ENCODE measurements around the gene RAB40B. TPM values are rescaled to one million over a fixed set of nuclear protein-coding genes. Genes with fewer than 3 reads are reported as not detected.

RAB40B gene
- total and polyA plus RNA-seq, 2 of the 13 experiments (the other 11 are each of a cell fraction or from before 2014, with no cell fraction given), result 6.2 to 6.5 TPM

GRCh38 chr17:82702231-82702927, 3.9 kb upstream of the RAB40B start:
- Histone ChIP-seq H3K9ac (ENCODE audit: insufficient read depth, low read depth, low read length) (no peak overlapping the region), H3K27ac (ENCODE audit: extremely low read length, insufficient read depth, low read length) (no peak overlapping the region), H3K4me2 (ENCODE audit: low read depth, low read length) (peak overlapping the region; percentile 21), H3K27me3 (ENCODE audit: control insufficient read depth in 1 of 2, insufficient read depth in 2 of 2, low read length in 2 of 2) (peaks cover 0 to 24% of the 10 kb centered on the region in 2 experiments; a peak in 2 of 5 replicates), H4K20me1 (ENCODE audit: insufficient read depth, low read length) (no peaks in the 10 kb centered on the region), H3K4me1 (ENCODE audit: insufficient read depth, low read length) (peaks cover 69% of the 10 kb centered on the region), H3K9me3 (ENCODE audit: low read length) (no peaks in the 10 kb centered on the region), H3K4me3 (replicated peaks in 1 of 3; ENCODE audit: insufficient read depth in 1 of 3, low read depth in 2 of 3, low read length in 3 of 3) (no peak overlapping the region), H3K36me3 (replicated peaks in 1 of 2; ENCODE audit: control insufficient read depth in 1 of 2, insufficient read depth in 2 of 2, low read length in 2 of 2) (no peaks in the 10 kb centered on the region), H2AFZ (ENCODE audit: low read length) (no peak overlapping the region), H3K79me2 (ENCODE audit: insufficient read depth, low read length) (no peaks in the 10 kb centered on the region)
- no peak for DNase-seq (ENCODE audit: low spot score)
- POLR2A ChIA-PET, result interaction anchor here (1.3 kb wide), 1 partner anchor 14 kb away, joined by 5 read pairs; the partner anchor contains the start of gene FN3KRP
- CTCF ChIA-PET (ENCODE audit: low intra/inter-chr PET ratio, low total read pairs), result no interaction called here
- in situ Hi-C loops (cut with HindIII; ENCODE audit: extremely low pct_ligation_motif_present, low pct_unique_long_range_greater_than_20kb) (no loop called here), intact Hi-C loops (cut with micrococcal nuclease; ENCODE audit: unreplicated experiment) (no loop called here)
- no peak for FAIRE-seq
- 17% methylated on average over 17 of the region's 20 CpGs for WGBS (ENCODE audit: low lambda C conversion rate)
- no peak for TF ChIP-seq TFE3 (CRISPR knock-in tag; IDR thresholded peaks at IDR 0.05)
- TF ChIP-seq NCOA2 (CRISPR knock-in tag; IDR thresholded peaks at IDR 0.05), result no peak
- TF ChIP-seq NAIF1 (CRISPR knock-in tag; IDR thresholded peaks at IDR 0.05; ENCODE audit: borderline replicate concordance), result no peak
- 0 out of 2 replicates have a peak, but pooled peaks have one; percentile 19 for TF ChIP-seq HDAC1 (CRISPR knock-in tag; IDR thresholded peaks at IDR 0.05)
- ATAC-seq, result no peak
- no TSS peak for BruUV-seq (replicated peaks)

GRCh38 chr17:82699551-82699950, 1.1 kb upstream of the RAB40B start:
- Histone ChIP-seq H3K9me3 (ENCODE audit: low read length) (peaks cover 9% of the 10 kb centered on the region), H3K27me3 (ENCODE audit: control insufficient read depth in 1 of 2, insufficient read depth in 2 of 2, low read length in 2 of 2) (peaks cover 0 to 12% of the 10 kb centered on the region in 2 experiments; a peak in 1 of 5 replicates), H2AFZ (ENCODE audit: low read length) (no peak overlapping the region), H3K9ac (ENCODE audit: insufficient read depth, low read depth, low read length) (no peak overlapping the region), H3K36me3 (replicated peaks in 1 of 2; ENCODE audit: control insufficient read depth in 1 of 2, insufficient read depth in 2 of 2, low read length in 2 of 2) (no peaks in the 10 kb centered on the region), H3K4me3 (replicated peaks in 1 of 3; ENCODE audit: insufficient read depth in 1 of 3, low read depth in 2 of 3, low read length in 3 of 3) (peak overlapping the region in 1 of 3 experiments; percentile 85; a peak in 2 of 6 replicates), H4K20me1 (ENCODE audit: insufficient read depth, low read length) (no peaks in the 10 kb centered on the region), H3K4me2 (ENCODE audit: low read depth, low read length) (peak overlapping the region; percentile 86), H3K27ac (ENCODE audit: extremely low read length, insufficient read depth, low read length) (no peak overlapping the region), H3K79me2 (ENCODE audit: insufficient read depth, low read length) (no peaks in the 10 kb centered on the region), H3K4me1 (ENCODE audit: insufficient read depth, low read length) (peaks cover 67% of the 10 kb centered on the region)
- in situ Hi-C loops (cut with HindIII; ENCODE audit: extremely low pct_ligation_motif_present, low pct_unique_long_range_greater_than_20kb) (no loop called here), intact Hi-C loops (cut with micrococcal nuclease; ENCODE audit: unreplicated experiment) (no loop called here)
- ChIA-PET POLR2A (no interaction called here), CTCF (ENCODE audit: low intra/inter-chr PET ratio, low total read pairs) (no interaction called here)
- 67% methylated on average over 13 of the region's 13 CpGs for WGBS (ENCODE audit: low lambda C conversion rate)
- ATAC-seq, result no peak
- BruUV-seq (replicated peaks), result no TSS peak
- no peak for DNase-seq (ENCODE audit: low spot score)
- no peak for FAIRE-seq
- no peak for TF ChIP-seq FOXP1 (IDR thresholded peaks at IDR 0.05)
- no peak for TF ChIP-seq FOXP1 (CRISPR knock-in tag; IDR thresholded peaks at IDR 0.05)
- 0 out of 2 replicates have a peak, but pooled peaks have one; percentile 2 for TF ChIP-seq JUND (CRISPR knock-in tag; IDR thresholded peaks at IDR 0.05)
- TF ChIP-seq, protein P1, sequence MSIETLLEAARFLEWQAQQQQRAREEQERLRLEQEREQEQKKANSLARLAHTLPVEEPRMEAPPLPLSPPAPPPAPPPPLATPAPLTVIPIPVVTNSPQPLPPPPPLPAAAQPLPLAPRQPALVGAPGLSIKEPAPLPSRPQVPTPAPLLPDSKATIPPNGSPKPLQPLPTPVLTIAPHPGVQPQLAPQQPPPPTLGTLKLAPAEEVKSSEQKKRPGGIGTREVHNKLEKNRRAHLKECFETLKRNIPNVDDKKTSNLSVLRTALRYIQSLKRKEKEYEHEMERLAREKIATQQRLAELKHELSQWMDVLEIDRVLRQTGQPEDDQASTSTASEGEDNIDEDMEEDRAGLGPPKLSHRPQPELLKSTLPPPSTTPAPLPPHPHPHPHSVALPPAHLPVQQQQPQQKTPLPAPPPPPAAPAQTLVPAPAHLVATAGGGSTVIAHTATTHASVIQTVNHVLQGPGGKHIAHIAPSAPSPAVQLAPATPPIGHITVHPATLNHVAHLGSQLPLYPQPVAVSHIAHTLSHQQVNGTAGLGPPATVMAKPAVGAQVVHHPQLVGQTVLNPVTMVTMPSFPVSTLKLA (IDR thresholded peaks at IDR 0.05), result 0 out of 2 replicates have a peak, but pooled peaks have one; percentile 21
- TF ChIP-seq, protein P2, sequence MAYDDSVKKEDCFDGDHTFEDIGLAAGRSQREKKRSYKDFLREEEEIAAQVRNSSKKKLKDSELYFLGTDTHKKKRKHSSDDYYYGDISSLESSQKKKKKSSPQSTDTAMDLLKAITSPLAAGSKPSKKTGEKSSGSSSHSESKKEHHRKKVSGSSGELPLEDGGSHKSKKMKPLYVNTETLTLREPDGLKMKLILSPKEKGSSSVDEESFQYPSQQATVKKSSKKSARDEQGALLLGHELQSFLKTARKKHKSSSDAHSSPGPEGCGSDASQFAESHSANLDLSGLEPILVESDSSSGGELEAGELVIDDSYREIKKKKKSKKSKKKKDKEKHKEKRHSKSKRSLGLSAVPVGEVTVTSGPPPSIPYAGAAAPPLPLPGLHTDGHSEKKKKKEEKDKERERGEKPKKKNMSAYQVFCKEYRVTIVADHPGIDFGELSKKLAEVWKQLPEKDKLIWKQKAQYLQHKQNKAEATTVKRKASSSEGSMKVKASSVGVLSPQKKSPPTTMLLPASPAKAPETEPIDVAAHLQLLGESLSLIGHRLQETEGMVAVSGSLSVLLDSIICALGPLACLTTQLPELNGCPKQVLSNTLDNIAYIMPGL (CRISPR knock-in tag; IDR thresholded peaks at IDR 0.05; ENCODE audit: borderline replicate concordance in 1 of 2, low read depth in 1 of 2), result 0 out of 4 replicates have a peak, but pooled peaks of 1 of the 2 experiments have one; percentile 22
- TF ChIP-seq ZFYVE20 (CRISPR knock-in tag; IDR thresholded peaks at IDR 0.05; ENCODE audit: borderline replicate concordance, low read depth), result 0 out of 2 replicates have a peak, but pooled peaks have one; percentile 20
